ENCODE results near the gene ALDOA.

ALDOA gene

GRCh38 chr16:30070490-30070889 lies 4.9 kb downstream of the ALDOA start:
- no peak for DNase-seq

- peak; percentile 53 for DNase-seq
These were observed 10.1 kb downstream of the ALDOA start, which contains the start of gene PPP4C for GRCh38 chr16:30075503-30076275. TSS of gene PPP4C (plus strand) at chr16:30075994. CDS start at chr16:30076378, 384 bp downstream.

- no peak for DNase-seq
These were observed 10.8 kb downstream of the ALDOA start for GRCh38 chr16:30076276-30076791.

- DNase-seq: no peak
These were observed 12.1 kb downstream of the ALDOA start for GRCh38 chr16:30077656-30078055.

GRCh38 chr16:30078744-30079143 lies 13.2 kb downstream of the ALDOA start:
- DNase-seq: no peak

GRCh38 chr16:30079480-30079879 lies 13.9 kb downstream of the ALDOA start:
- no peak for DNase-seq

GRCh38 chr16:30082545-30083090 lies 17.1 kb downstream of the ALDOA start:
- no peak for DNase-seq

GRCh38 chr16:30083216-30084055 lies 17.9 kb downstream of the ALDOA start:
- no peak for DNase-seq

- DNase-seq: no peak
These were observed 18.7 kb downstream of the ALDOA start for GRCh38 chr16:30084096-30084815.

- DNase-seq: no peak
These were observed 19.2 kb downstream of the ALDOA start for GRCh38 chr16:30084816-30085159.

GRCh38 chr16:30085247-30085646 lies 19.7 kb downstream of the ALDOA start:
- DNase-seq: no peak

GRCh38 chr16:30085820-30086219 lies 20.3 kb downstream of the ALDOA start:
- no peak for DNase-seq

GRCh38 chr16:30086291-30087140 lies 21.0 kb downstream of the ALDOA start:
- DNase-seq: no peak

GRCh38 chr16:30087181-30087898 lies 21.8 kb downstream of the ALDOA start:
- no peak for DNase-seq

- DNase-seq: no peak
These were observed 22.8 kb downstream of the ALDOA start for GRCh38 chr16:30088237-30088831.

- DNase-seq: no peak
These were observed 23.5 kb downstream of the ALDOA start for GRCh38 chr16:30088832-30089624.

GRCh38 chr16:30090610-30091331 lies 25.2 kb downstream of the ALDOA start:
- no peak for DNase-seq

- DNase-seq: peak; percentile 62
These were observed 26.2 kb downstream of the ALDOA start, which contains the start of gene TBX6 for GRCh38 chr16:30091474-30092372. TSS of gene TBX6 (minus strand) at chr16:30091924. CDS start at chr16:30091193, 731 bp downstream.
